Measurements from ENCODE around the gene TSSK3.
A peak's percentile ranks its signal among the peaks of the same experiment; 100 is the strongest.

TSSK3 gene

DNA sequence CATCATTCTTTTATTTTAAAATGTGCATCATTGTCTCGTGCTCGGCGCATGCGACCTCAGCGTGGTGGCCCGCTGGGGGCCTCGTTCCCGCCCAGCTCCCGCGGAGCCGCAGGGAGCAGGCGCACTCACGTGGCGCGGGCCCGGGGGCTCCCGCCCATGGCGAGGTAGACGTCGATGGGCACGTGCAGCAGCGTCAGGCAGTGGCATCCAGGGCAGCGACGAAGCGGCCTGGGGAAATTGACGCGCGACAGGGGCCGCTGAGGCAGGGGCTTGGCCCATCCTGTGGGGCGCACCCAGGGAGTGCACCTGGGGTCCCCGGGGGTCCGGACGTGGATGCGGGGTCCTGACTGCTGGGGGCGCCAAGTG is 1.0 kb upstream of the TSSK3 start:
- peak in 8 of 56 donors; percentile 20 to 70 (median 32) for DNase-seq

DNA sequence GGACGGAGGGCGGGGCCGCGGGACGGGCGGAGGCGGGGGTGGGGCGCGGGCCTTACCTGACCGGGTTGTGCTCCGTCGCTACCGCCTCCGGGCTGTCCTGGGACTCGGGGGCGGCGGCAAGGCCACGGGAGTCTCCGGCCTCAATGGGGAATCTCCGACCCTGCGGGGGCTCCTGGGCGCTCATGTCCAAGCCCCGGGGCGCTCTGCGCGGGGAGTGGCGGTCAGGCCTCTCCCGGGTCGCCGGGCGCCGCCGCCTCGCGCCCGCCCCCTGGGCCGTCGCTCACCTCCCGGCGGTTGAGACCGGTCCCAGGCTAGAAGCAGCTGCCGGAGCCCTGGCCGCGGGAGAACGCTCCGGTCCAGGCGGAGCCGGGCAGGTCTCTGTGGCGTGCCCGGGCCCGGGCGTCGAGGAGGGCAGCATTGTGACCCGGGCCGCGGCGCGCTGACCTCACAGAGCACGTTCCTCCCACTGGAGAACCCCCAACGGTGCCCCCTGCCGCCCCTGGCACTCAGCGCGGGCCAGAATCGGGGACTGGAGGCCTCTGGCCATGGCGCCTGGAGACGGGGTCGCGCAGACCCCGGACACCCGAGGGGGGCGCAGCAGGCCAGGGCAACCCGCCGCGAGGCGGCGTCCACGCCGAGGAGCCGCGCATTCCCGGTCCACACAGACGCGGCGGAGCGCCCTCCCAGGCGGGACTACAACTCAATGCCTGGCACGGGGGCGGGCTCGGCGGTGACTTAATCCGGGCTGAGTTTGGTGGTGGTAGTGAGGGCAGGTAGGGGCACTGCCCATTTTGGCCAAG is 465 bp upstream of the TSSK3 start:
- DNase-seq = peak in 49 of 56 donors; percentile 25 to 82 (median 56)

DNA sequence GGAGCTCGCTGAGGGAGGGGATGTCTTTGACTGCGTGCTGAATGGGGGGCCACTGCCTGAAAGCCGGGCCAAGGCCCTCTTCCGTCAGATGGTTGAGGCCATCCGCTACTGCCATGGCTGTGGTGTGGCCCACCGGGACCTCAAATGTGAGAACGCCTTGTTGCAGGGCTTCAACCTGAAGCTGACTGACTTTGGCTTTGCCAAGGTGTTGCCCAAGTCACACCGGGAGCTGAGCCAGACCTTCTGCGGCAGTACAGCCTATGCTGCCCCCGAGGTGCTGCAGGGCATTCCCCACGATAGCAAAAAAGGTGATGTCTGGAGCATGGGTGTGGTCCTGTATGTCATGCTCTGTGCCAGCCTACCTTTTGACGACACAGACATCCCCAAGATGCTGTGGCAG is 1.4 kb downstream of the TSSK3 start:
- no peak for DNase-seq

DNA sequence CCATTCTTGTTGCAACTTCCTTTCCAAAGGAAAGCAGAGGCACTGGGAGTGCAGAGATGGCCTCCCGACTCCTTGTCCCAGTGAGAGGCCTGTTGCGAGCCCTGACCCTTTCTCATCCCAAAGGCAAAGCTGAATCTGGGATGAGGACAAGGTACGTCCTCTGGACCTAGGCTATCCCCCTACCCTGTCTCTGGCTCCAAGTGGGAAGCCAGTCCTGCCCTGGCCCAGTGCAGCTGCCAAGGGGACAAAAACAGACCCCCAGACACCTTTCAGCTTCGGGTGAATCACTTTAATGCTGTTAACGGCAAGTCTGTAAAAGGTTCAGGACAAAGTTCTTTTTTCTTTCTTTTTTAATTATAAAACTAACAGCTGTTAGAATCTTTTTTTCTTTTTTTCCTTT is 2.5 kb downstream of the TSSK3 start:
- DNase-seq = no peak

DNA sequence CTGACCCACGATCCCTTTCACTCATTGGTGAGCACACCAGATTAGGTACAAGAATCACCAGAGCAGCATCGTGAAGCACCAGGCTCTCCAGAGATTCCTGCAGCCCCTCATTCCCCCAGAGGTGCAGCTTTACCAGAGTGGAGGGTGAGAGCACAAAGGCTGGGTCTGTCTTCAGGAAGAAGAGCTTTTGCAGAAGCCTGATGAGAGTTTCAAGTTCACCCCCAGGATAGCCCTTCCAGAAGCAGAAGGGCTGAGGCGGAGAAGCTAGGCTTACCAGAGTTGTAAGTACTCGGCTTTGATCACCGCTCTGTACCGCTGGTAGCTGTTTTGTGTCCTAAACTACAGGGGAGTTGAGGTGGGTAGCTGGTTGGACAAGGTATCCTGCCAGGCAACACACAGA is 3.1 kb downstream of the TSSK3 start:
- DNase-seq = no peak

DNA sequence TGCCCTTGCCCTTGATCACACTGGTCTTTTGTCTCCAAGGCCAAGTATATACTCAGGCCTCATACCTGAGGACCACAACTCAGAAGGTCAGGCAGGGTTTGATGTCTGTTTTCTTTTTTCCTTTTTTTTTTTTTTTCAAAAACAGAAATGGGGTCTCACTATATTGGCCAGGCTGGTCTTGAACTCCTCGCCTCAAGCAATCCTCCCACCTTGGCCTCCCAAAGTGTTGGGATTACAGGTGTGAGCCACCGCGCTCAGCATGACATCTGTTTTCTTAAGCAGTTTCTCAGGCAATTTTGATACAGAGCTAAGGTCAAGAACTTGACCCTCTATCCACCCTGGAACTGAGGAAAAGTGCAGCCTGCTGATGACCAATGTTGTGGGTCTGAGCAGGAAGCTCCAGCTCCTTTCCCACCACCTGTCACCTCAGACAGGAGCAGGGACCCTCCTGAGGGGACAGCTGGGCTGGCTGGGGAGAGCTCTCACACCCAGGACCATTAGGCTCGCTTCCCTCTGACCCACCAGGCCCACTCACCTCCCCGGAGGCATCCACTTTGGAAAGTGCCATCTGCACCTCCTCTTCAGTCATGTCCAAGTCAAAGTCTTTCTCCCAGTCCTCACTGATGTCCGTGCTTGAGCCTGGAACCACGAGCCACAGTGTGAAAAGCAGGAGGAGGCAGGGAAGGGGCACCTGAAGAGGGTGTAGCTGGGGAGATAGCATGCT is 5.7 kb downstream of the TSSK3 start:
- DNase-seq = no peak

DNA sequence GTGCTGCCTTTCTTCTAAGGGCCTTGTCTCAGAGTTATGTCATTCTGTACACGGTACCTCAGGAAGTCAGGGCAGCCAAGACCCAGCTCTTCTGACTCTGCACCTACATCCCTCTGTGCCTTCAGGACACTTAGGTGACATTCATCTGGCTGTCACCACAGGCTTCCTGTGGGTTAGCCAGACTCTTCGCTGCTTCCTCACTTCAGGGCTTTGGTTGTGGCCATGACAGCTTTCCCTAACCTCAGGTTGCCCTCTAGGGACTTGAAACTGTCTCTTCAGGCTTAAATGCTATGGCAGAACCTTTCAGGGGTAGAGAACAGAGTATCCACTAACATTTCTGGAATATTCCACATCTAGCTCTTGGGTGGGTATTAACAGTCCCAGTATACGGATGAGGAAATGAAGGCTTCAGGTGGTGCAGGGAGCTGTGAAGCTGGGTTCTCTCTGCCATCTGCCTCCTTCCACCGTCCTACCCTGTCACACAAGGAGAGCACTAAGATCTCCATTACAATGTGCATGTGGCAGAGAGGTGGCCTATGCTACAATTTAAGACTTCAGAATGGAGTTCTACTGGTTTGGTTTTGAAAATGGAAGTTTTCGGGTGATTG is 9.9 kb downstream of the TSSK3 start:
- DNase-seq = no peak

DNA sequence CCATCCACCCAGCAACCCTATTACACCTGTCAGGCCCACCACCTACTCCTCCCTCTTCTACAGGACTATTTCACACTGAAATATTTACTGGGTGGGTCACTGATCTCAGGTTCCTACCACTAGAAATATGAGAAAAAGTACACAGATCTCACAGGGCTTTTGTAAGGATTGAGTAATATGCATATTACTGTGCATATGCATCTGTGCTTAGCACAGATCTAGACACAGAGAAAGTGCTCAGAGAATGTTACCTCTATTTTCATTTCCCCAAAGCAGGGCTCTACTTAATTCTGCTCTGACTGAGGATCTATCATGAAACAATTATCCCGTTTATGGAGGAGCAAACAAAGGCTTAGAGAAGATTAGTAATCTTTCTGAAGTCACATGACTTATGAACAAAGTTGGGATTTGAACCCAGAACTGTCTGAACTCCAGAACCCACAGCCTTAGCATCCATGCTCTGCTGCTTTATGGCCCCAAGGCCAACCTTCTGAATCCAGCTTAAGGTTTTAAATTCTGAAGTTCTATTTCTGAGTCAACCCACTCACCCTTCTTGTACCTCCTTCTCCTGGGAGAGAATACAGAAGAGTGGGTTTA is 11.8 kb downstream of the TSSK3 start:
- DNase-seq = no peak

DNA sequence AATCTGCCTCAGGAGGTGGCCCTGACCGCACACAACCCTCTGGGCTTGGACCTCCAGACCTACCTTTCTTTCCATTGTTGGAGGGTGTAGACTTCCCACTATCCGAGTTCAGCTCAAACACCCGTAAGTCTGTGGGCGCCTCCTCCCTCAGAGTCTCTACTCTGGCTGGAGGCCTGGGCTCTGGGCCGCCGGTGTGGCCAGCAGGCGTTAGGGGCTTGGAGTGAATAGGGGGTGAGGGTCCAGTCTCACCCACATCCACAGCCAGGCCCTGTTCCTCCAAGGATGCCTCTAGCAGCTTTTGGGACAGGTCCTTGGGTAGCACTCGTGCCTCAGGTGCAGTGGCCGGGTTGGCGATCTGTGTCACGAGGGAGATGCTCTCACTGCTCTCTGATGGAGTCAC is 13.9 kb downstream of the TSSK3 start:
- no peak for DNase-seq

DNA sequence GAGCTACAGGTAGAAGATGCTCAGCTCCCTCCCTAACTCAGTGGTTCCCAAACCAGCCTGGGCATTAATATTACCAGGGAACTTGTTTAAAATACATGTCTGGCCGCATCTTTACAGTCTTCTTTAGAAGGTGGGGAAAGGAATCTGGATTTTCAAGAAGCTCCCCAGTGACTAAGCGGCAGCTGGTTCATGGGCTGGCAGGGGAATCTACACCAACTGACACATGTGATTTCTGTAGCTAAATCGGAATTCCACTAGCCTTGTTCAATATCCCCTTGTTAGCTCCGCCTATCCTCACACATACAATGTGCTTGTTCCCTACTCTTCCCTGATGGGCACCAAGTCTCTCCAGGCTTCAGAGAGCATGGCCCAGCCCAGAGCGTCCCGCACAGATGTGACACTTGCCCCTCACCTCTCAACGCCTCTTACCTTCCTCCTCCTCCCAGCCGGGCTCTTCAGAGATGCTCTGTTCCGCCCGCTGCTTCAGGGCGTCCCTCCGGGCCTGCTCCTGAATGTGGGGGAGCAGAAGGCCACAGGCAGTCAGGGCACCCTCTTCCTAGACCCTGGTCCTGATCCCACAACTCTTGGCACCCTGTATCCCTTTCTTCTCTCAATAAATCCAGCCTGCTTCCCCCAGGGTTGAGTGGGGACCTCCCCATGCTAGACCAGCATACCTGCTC is 15.3 kb downstream of the TSSK3 start:
- DNase-seq = no peak

DNA sequence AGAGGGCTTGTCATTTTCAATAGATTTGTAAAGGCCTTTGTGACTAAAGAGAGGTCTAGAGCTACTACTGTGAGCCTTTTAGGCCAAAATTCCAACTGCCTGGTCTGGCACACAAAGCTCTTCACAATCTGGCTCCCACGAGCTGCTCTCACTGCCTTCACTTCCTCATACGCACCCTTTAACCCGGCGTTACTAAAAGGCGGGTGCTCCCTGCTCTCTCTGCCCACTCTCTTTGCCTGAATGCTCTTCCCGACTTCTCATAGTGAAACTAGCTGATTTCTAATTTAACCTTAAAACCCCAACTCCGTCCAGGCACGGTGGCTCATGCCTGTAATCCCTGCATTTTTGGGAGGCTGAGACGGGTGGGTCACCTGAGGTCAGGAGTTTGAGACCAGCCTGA is 17.7 kb downstream of the TSSK3 start:
- DNase-seq = no peak

DNA sequence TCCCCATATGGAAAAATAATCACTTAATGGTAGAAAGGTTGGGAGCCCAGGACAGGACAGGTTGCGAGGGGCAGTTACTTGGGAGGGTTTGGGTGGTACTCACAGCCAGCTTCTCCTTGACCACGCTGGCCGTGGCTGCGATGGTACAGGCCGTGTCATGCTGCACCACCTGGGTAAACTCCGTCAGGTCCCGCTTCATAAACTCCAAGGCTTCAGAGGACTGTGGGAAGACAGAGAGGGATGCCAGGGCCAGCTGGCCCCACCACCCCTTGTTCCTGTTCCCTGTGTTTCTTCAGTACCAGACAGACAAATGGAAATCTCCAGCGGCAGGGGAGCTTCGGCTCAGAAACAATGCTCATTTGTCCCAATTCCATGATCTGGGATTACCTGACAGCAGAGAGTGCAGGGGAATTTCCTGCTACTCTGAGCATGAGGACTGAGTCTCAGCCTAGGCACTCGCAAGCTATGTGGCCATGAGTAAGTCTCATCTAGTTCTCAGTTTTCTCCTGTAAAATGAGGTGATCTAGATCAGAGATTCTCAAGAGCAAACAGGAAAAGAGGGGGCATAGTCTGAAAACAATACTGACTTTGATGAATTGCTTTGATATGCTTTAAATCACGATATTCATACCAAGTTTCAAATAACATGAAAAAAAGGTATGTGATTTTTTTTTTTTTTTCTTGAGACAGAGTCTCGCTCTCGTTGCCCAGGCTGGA is 24.5 kb downstream of the TSSK3 start:
- no peak for DNase-seq

DNA sequence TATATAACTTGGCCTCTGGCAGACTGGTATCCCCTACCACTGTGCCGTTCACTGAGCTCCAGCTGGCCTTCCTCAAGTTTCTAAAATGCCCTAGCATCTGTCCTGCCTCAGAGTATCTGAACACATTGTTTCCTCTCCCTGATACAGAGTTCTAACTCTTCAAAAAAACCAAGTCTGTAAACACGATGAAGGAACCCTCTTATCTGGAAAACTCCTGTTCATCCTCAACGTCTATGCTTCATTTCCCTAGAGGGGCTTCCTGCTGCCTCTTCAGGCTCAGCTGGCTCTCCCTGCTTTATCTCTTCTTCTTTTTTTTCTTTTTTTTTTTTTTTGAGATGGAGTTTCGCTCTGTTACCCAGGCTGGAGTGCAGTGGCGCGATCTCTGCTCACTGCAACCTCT is 26.3 kb downstream of the TSSK3 start:
- no peak for DNase-seq

DNA sequence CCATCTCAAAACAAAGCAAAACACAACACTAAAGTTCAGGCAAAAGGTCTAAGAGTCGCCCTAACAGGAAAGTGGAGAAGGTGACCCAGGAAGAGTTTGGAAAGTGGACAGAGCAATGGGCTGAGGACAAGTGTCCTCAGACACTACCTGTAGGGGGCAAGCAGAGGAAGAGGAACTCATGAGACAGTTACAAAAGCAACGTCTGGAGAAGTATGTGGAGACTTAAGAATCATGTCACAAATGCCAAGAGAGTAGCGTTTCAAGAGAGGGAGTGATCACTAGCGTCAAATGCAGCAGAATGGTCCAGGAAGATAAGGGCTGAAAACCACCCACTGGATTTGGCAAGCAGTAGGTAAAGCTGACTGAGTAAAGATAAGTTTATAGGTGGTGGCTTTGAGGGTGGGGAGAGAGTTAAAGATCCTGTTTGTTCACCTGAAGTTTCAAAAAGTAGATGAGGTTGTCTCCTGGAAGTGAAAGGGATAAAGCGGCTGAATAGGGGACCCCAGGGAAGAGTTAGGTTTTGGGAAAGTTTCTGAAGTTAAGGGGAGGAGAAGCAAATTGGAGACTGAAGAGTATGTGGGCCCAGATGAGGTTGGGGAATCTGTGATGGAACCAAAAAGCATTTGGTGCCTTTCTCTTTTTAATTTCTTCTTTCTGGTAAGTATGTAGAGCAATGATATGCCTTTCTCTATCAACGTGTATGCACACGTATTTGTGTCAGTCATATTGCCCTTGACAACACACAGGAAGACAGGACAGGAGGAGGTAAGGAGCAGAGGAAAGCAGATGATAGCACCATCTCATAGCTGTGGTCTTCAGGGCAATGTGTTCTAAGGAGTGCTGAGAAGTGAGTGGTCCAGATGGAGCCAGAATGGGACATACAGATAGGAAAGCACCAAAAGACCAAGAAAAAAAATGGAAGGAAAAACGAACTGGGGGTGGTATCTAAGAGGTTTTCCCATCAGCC is 28.8 kb downstream of the TSSK3 start:
- no peak for DNase-seq

DNA sequence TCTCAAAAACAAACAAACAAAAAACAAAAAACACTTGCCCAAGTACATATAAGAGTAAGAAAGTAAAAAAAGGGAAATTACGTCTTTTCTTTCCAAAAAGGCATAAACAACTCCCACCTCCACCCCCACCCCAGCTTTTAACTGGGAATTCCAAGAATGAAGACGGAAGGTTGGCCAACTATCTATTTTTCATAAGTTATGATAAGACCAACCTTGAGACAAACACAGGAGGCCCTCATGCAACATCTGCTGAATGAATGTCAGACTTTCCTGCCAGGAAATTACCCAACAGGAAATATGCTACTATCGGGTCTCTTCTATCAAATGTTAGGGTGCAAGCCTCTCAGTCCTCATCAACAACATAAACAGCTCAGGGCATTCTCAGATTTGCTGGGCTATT is 30.0 kb downstream of the TSSK3 start:
- DNase-seq = no peak

DNA sequence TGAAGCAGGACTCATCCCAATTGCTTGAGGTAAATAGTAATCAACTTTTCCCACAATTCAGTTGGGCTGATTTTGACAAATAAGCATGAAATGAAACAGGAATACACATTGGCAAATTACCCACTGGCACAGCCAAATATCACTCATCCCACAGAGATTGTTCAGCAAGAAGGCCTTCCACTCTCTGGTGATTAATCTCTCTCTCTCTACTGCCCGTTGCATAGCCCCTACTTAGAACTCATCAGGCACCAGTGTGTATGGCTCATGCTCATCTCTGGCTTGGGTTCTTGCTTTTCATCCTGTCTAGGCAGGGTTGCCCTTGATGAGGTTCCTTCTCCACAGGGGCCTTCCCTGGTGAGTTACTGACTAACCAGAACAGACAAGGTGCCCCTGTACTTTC is 30.8 kb downstream of the TSSK3 start:
- no peak for DNase-seq

DNA sequence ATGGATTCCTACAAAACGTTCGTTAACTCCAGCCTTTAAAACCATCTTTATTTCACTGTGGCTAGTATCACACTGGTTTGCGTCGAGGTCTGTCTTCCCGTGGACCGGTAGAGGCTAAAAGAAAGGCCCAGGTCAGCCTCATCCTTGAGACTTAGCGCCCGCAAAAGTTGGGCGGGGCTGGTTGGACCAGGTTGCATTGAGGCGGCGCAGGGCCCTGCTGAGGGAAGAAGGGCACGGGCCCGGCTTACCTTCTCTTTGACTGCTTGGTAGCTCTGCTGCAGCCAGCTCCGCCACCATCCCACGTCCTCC is 31.4 kb downstream of the TSSK3 start:
- DNase-seq = peak in 8 of 56 donors; percentile 27 to 69 (median 42)

DNA sequence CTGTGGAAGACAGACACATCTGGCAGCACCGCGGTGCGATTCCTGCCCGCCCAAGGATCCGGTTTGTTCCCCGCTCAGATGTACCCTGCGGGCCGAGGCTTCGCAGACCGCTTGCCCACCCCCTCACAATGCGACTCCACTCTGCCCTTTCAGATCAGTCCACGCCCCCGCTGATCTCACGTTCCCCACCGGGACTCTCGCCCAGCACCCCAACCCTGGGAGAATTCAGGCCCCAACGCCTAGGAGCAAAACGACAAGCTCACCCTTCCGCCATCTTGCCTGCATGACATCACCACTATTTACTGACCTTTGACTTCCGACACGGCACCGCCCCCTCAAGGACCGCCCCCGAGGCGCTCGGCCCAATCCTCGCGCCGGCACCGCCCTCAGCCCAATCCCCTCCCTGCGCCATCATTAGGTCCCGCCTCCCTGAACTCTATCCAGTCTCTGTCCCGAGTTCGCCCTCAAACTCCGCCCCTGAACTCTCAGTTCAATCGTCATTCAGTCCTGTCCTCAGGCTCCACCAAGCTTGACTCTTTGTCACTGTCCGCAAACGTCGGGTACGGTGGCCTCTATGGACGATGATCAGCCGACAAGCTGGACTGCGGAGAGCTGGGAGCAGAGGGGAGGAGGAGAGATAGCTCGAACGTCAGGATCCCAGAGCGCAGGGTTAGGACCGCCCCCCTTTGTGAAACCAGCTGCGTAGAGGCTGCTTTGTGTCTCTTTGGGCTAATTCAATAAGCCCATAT is 32.0 kb downstream of the TSSK3 start, which contains the start of gene BSDC1:
BSDC1 (minus strand) TSS at position 301 of the 749 bp plus-strand sequence; CDS start at position 274, 27 bp downstream.
- peak; percentile 78 to 99 (median 98) for DNase-seq

DNA sequence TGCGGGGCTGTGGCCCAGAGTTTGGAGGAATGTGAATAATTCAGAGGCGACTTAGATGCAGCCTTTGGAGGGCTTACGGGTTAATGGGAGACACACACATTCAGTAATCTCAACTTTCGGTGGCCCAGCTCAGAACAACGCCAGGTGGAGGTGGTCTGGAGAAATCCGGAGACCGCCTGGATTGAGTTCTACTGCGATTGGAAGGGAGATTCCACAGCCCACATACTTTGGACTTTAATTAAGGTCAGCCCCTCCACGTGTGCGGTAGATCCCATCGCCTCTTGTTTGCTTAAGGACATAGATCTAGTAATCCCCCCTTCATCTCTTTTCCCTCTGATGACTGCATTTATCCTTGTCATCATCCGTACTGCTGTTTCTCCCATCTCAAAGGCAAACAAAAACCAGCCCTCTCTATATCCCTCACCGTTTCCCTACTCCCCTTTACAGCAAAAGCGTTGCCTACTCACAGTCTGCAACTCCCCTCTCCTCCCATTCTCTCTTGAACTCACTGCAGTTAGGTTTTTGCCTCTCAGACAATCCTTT is 32.6 kb downstream of the TSSK3 start:
- DNase-seq = peak in 1 of 56 donors; percentile 60

Measured in nucleus accumbens (tissue), 56 donors.